Astrocyte of the spinal cord (primary cell): ENCODE results near the gene HSD17B8.

Source experiments
- DNase-seq: peaks from one replicate; pipeline ENCODE4 v3.0.0; 2011; ENCODE audit warnings: low read depth, low spot score
- H3K4me3 ChIP-seq: 2 replicates; pipeline ENCODE4 v1.5.1; 2011; ENCODE audit warnings: low read depth, mild to moderate bottlenecking, low read length, moderate library complexity
- CTCF ChIP-seq: IDR thresholded peaks from 2 replicates; pipeline ENCODE4 v1.5.1; 2012; ENCODE audit warnings: low read depth, mild to moderate bottlenecking, low read length, inconsistent platforms
- in situ Hi-C: cut with HindIII; loops from 2 replicates; pipeline ENCODE4 v1.10.0; 2017; ENCODE audit warnings: low sequenced_read_pairs

The HSD17B8 gene

GRCh38 chr6:33250731-33251130 is 46.3 kb downstream of the HSD17B8 start:
- TF ChIP-seq CTCF: no peak
- in situ Hi-C loops: no loop called here
- no peak for DNase-seq
- H3K4me3 ChIP-seq: no peak overlapping the region

DNA sequence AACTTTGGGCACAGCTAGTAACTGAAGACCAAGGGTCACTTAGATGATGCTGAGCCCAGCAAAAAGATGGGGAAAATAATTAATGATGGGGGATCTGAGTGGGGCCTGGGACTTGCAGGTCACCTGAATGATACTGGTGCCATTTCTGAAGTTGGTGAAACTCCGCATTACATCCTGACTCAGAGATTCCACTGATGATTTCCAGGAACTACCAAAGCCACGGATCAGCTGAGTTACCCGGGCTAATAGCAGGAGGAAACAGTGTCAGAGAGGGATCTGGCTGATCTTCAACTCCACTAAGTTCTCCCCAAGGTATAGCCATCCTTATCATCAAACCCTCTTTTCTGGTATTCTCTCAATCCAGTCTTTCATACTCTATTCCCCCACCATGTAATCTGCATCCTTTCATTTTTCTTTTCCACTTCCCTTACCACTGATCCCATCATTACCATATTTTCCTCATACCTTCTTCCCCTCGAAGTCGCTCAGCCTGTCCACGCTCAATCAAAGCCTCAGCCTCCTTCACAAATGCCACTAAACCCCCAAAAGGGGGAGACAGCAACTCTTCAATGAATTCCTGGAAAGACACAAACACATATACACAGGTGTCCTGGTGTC is 47.0 kb downstream of the HSD17B8 start:
- no peak for DNase-seq
- TF ChIP-seq CTCF: no peak
- no peak overlapping the region for H3K4me3 ChIP-seq
- in situ Hi-C loops: no loop called here

GRCh38 chr6:33252759-33253158 is 48.3 kb downstream of the HSD17B8 start:
- TF ChIP-seq CTCF: no peak
- in situ Hi-C loops: no loop called here
- no peak for DNase-seq
- H3K4me3 ChIP-seq: no peak overlapping the region

DNA sequence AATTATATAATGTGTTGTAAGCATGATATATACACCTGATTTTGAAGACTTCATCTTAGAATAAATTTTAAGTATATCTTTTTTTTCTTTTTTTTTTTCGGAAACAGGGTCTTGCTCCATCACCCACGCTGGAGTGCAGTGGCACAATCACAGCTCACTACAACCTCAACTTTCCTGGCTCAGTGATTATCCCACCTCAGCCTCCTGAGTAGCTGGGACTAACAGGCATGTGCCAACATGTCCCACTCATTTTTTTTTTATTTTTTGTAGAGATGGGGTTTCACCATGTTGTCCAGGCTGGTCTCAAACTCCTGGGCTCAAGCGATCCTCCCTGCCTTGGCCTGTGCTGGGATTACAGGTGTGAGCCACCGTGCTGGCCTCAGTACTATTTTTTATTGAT is 50.1 kb downstream of the HSD17B8 start:
- TF ChIP-seq CTCF: no peak
- no peak for DNase-seq
- in situ Hi-C loops: no loop called here
- no peak overlapping the region for H3K4me3 ChIP-seq
